Skeletal muscle cell (primary cell): ENCODE data around the gene C1R.

Experiments
- DNase-seq: peaks from one replicate; pipeline ENCODE4 v3.0.0-alpha.2; 2010; ENCODE audit warnings: low read depth
- H3K4me3 ChIP-seq: 2 replicates; pipeline ENCODE4 v1.5.1; 2011; ENCODE audit warnings: low read depth, mild to moderate bottlenecking, control low read depth, low read length, moderate library complexity

The C1R gene

GRCh38 chr12:7092229-7092985, at the start of gene C1R:
C1R (minus strand) TSS chr12:7092445; CDS start chr12:7092388, 57 bp downstream.
- peak; percentile 75 for DNase-seq

GRCh38 chr12:7141351-7142005, 49.2 kb upstream of the C1R start:
- H3K4me3 ChIP-seq = no peak overlapping the region
- no peak for DNase-seq

More at GRCh38 chr12:7092229-7092985, at the start of gene C1R:
- peak within 1 kb of the TSS; percentile 56 for H3K4me3 ChIP-seq

DNA sequence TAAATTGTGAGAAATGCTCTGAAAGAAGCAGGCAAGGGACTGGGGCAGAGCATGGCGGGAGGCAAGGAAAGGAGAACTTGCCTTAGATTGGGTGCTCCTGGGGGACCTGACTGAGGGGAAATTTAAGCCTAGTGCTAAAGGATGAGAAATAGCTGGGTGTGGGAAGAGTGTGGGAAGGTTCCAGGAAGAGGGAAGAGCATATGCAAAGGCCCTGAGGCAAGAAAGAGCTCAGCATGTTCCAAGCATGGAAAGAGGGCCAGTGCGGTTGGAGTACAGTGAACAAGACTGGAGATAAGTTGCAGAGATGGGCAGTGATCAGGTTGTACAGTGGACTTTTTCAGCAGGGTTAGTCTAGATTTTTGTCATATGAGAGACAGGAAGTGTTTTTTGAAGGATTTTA, 47.0 kb upstream of the C1R start:
- DNase-seq = no peak
- no peak overlapping the region for H3K4me3 ChIP-seq

- H3K4me3 ChIP-seq = no peak overlapping the region
- no peak for DNase-seq
Measured at GRCh38 chr12:7137908-7138307, 45.7 kb upstream of the C1R start.

DNA sequence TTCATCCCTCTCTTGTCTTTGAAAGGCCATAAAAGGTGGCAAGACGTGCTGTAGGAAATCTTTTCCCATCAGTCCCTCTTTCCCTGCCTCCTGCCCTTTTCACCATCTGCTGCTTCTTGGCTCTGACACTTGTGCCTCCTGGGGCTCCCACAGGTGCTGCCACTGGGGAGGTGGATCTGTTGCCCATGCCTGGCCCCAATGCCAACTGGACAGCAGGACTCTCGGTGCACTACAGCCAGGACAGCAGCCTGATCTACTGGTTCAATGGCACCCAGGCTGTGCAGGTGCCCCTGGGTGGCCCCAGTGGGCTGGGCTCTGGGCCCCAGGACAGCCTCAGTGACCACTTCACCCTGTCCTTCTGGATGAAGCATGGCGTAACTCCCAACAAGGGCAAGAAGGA, 44.4 kb upstream of the C1R start:
- DNase-seq = no peak
- H3K4me3 ChIP-seq = no peak overlapping the region

- no peak overlapping the region for H3K4me3 ChIP-seq
- no peak for DNase-seq
Measured at GRCh38 chr12:7136071-7136470, 43.8 kb upstream of the C1R start.

DNA sequence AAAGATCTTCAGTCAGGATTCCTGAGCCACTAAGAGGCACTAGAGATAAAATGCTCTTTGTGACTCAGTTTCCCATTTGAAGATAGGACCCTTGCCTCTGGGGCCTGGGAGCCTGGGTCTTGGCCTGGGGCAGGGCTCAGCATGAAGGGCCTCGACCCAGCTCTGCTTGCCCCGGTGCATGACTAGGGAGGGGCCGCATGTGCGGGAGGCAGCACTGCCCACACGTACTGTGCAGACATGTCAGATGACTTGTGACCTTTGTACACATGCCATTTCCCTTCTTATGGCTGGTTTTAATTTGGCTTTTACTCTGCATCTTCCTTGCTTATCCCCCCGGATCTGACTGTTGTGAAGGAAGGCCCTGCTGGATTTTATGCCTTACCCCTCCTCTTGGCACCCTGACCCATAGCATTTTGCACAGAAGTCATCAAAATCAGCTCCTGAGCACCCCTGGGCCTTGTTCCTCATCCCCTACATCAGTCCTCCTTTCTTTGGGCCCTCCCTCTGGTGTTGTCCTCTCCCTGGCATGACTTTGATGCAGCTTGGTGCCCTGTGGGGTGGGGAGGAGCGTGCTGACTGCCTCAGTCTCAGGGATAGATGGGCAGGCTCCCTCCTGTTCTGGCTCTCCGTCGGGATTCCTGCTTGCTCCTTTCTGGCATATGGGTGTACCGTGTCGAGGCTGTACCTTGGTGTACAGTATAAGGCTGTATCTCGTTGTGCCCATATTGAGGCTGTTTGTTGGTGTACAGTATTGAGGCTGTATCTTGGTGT, 42.3 kb upstream of the C1R start:
- H3K4me3 ChIP-seq = no peak overlapping the region
- no peak for DNase-seq

- no peak overlapping the region for H3K4me3 ChIP-seq
- no peak for DNase-seq
Measured at GRCh38 chr12:7131502-7131866, 39.2 kb upstream of the C1R start.

DNA sequence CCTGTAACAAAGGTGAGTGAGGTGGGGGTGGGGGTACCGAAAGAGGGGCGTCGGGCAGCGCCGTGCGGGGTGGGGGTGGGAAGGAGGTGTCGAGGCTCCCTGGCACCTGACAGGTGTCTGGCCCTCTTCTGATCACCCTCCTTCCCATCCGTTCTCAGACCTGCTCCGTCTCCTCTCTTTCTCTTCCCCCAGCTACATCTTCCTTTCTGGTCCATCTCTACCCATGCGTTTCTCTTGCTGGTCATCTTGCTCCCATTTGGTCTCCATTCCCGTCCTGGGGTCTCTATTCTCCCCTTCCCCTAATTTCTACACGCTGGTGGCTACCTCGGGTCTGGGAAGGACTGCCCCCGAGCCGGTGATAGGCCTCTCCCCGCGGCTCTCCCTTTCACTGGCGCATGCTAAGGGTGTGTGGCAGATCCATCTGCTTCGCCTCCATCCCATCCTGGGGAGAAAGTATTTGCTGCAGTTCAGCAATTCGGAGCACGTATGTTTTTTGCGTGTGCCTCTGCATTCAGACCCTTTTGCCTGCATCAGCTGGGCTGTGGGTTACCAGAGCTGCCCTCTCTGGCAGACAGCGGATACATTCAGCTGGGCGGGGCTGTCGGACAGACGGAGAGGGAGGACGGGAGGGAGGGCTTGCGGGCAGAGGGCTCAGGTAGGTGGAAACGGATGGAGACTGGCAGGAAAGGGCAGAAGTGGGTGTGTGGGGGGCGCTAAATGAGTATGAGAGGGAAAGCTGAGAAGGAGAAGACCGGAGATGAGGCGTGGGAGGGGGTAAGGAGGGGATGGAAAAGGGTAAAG, 38.7 kb upstream of the C1R start:
- peak overlapping the region; percentile 64 for H3K4me3 ChIP-seq
- no peak for DNase-seq

DNA sequence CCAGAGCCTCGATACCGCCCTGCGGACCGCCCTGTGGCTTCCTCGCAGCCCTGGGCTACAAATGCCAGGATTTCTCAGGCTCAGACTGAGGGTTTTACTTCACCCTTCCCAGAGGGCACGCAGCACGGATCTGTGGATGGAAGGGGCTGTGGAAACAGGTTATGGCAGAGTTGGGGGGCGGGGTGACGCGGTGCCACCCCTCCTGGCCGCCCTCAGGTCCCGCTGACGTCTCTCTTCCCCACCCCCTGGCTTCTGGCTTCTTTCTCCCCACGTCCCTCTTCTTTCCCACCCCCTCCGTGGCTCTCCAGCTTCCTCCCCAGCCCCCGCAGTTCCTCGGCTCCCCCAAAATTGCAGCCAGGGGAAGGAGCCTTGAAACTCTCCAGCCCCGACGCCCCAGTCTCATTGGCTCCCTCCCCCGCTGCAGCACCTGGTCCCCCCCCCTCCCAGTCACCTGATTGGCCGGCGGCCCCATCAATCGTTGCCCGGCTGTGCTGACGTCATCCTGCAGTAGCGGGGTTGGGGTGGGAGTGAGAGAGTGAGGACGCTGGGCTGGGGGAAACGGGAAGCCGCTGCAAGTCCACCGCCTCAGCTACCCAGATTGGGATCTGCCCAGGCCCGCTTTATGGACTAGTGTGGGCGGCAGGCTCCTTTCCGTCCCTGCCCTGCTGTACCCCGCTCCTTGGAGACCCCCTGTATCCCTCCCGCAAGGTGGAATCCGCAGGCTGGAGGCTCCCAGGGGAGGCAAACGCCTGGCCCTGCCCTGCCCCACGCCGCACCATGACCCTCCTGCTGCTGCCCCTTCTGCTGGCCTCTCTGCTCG, 37.8 kb upstream of the C1R start, which contains the start of gene CLSTN3:
Gene CLSTN3, plus strand, starts transcription at position 500 of the 820 bp plus-strand sequence. Its CDS starts 278 bp downstream, at position 778.
- H3K4me3 ChIP-seq = peak within 1 kb of the TSS; percentile 64
- DNase-seq = no peak

- peak overlapping the region; percentile 64 for H3K4me3 ChIP-seq
- no peak for DNase-seq
Measured at GRCh38 chr12:7129287-7129871, 37.1 kb upstream of the C1R start.

GRCh38 chr12:7128681-7129286, 36.5 kb upstream of the C1R start, which contains the start of gene RBP5:
RBP5 (minus strand) TSS chr12:7128889; CDS start chr12:7128775, 114 bp downstream.
- peak within 1 kb of the TSS; percentile 64 for H3K4me3 ChIP-seq
- no peak for DNase-seq

GRCh38 chr12:7127916-7128626, 35.8 kb upstream of the C1R start:
- DNase-seq = no peak
- no peak overlapping the region for H3K4me3 ChIP-seq

DNA sequence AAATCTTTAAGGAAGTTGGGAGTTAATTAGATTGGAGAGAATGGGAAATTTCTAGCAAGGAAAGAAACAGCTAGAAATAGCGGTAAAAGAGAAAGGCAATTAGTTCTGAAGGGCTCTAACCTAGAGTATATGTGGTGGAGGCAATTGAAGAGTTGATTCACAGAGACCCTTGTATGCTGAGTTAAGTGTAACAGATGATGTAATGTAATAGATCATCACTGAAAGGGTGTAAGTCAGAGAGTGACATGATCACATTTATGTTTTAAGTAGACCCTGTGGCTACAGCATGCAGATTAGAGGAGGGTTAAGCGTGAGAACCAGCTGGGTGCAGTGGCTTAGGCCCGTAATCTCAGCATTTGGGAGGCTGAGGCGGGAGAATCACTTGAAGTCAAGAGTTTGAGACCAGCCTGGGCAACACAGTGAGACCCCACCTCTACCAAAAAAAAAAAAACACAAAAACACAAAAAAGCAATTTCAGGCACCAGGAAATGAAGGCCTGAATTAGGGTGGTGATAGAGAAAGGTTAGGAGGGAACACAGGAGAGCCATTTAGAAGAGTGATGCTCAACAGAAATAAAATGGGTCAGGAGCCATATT, 33.5 kb upstream of the C1R start:
- no peak for DNase-seq
- no peak overlapping the region for H3K4me3 ChIP-seq

- DNase-seq = no peak
- no peak overlapping the region for H3K4me3 ChIP-seq
Measured at GRCh38 chr12:7123806-7124522, 31.7 kb upstream of the C1R start.
